Right lobe of liver (tissue), 6 donors: ENCODE measurements around the gene RGS13. TPM values are rescaled to one million over a fixed set of nuclear protein-coding genes. Genes with fewer than 3 reads are reported as not detected.
A peak's percentile ranks its signal among the peaks of the same experiment; 100 is the strongest.
"Not testable (repeated sequence)": the region's sequence is repeated elsewhere in the genome, so short reads cannot be mapped to it uniquely, and the experiment has no call there.

Experiments used
- ATAC-seq, 4 donors: fragments of 200-7000 bp; cut with Tn5 transposase; one replicate each; pipeline ENCODE4 v1.9.1; 2020; ENCODE audit warnings: mild to moderate bottlenecking in 4 of 4, moderate library complexity in 4 of 4
- DNase-seq, 3 donors: peaks; one replicate each; pipeline ENCODE4 v3.0.0-alpha.2; 2020
- H3K27ac ChIP-seq, 3 donors: fragments of 200-600 bp; one replicate each; pipeline ENCODE4 v1.8.0; 2022
- H3K27me3 ChIP-seq, 2 donors: fragments of 200-600 bp; one replicate each; pipeline ENCODE4 v1.8.0; 2022
- H3K36me3 ChIP-seq, 4 donors: fragments of 200-600 bp; sonication (generic) in 1 of 4; one replicate each; pipeline versions ENCODE4 v1.5.1 to v1.8.0; 2017 to 2022; ENCODE audit warnings: control low read depth in 1 of 4
- H3K4me1 ChIP-seq, 4 donors: fragments of 200-600 bp; sonication (generic) in 1 of 4; one replicate each; pipeline versions ENCODE4 v1.5.1 to v1.8.0; 2017 to 2022; ENCODE audit warnings: control low read depth in 1 of 4
- H3K4me3 ChIP-seq, 3 donors: fragments of 200-600 bp; one replicate each; pipeline ENCODE4 v1.8.0; 2022
- H3K9me3 ChIP-seq, 4 donors: fragments of 200-600 bp; sonication (generic) in 1 of 4; one replicate each; pipeline versions ENCODE4 v1.5.1 to v1.8.0; 2017 to 2022; ENCODE audit warnings: control low read depth in 1 of 4
- CTCF ChIP-seq, 4 donors: fragments of 200-600 bp in 3 of 4; fragments of 450-650 bp in 1 of 4; IDR thresholded peaks; one replicate each; pipeline versions ENCODE4 v1.5.1 to v1.8.0; 2016 to 2022; ENCODE audit warnings: antibody characterized with exemption in 4 of 4, mild to moderate bottlenecking in 2 of 4
- POLR2A ChIP-seq: fragments of 450-650 bp; IDR thresholded peaks from one replicate; pipeline ENCODE4 v1.6.1; 2017; ENCODE audit warnings: antibody characterized with exemption, mild to moderate bottlenecking
- WGBS: methylation state at CpG from one replicate; pipeline ENCODE4 v1.1.6; 2018; ENCODE audit warnings: low coverage, low lambda C conversion rate; ENCODE audit not compliant: insufficient coverage; ENCODE audit errors: missing lambda C conversion rate; 5-methylcytosine and 5-hydroxymethylcytosine counted together
- intact Hi-C, 2 donors: fragments of 100-400 bp; cut with DNase I; formaldehyde crosslinking; loops; one replicate each; pipeline versions ENCODE4 v1.11.2 to v1.14.1; 2022
- total RNA-seq, 6 experiments: library from RNA; depleted of rRNA in 2 of 6; stranded (reverse); fragments of >200 nt in 2 of 6; fragmentation: NEBNext Ultra II Directional in 3 of 6; extraction: Animal tissue kit (Norgen Biotek cat#: 25700) in 3 of 6; gene quantifications; one replicate each; pipeline versions ENCODE4 v1.1.0 to v1.2.4, GENCODE V29; 2016 to 2023
- donor health status: DM: no; HTN: yes; CAD: no.
- donor health status: DM: no; HTN: no; CAD: no.
- donor health status: DM: no; HTN: no; CAD: no.
- donor health status: DM: no; HTN: yes; CAD: no.
- donor health status: DM: no; HTN: yes; CAD: no.

The RGS13 gene
- total RNA-seq, 6 experiments from 2014 or later = not detected

- Histone ChIP-seq H3K4me1 (no peaks in the 10 kb centered on the region), H3K36me3 (no peaks in the 10 kb centered on the region), H3K27ac (no peak overlapping the region), H3K9me3 (no peaks in the 10 kb centered on the region), H3K27me3 (no peaks in the 10 kb centered on the region), H3K4me3 (no peak overlapping the region)
- no peak for DNase-seq
- no peak for ATAC-seq
- no peak for TF ChIP-seq CTCF (IDR thresholded peaks at IDR 0.05)
- TF ChIP-seq POLR2A = no peak
- intact Hi-C loops = no loop called here
- 100% methylated on average over 1 of the region's 1 CpG for WGBS
These were observed 33.2 kb downstream of the RGS13 start for GRCh38 chr1:192669174-192669573.

- Histone ChIP-seq H3K27ac (no peak overlapping the region), H3K27me3 (no peaks in the 10 kb centered on the region), H3K9me3 (no peaks in the 10 kb centered on the region), H3K4me1 (no peaks in the 10 kb centered on the region), H3K36me3 (no peaks in the 10 kb centered on the region), H3K4me3 (no peak overlapping the region)
- intact Hi-C loops = no loop called here
- TF ChIP-seq POLR2A (no peak), CTCF (IDR thresholded peaks at IDR 0.05) (no peak)
- 88% methylated on average over 1 of the region's 1 CpG for WGBS
- DNase-seq (no peak), ATAC-seq (no peak)
These were observed 39.8 kb downstream of the RGS13 start for GRCh38 chr1:192675716-192676115.

GRCh38 chr1:192678099-192678498 lies 42.2 kb downstream of the RGS13 start:
- H3K27me3 ChIP-seq = no peaks in the 10 kb centered on the region
- intact Hi-C loops = no loop called here
- DNase-seq (no peak), ATAC-seq (no peak)
- H3K4me1 ChIP-seq = no peaks in the 10 kb centered on the region
- no peaks in the 10 kb centered on the region for H3K36me3 ChIP-seq
- TF ChIP-seq POLR2A = no peak
- no peak for TF ChIP-seq CTCF (IDR thresholded peaks at IDR 0.05)
- no peak overlapping the region for H3K27ac ChIP-seq
- no peak overlapping the region for H3K4me3 ChIP-seq
- no peaks in the 10 kb centered on the region for H3K9me3 ChIP-seq

- H3K27ac ChIP-seq = no peak overlapping the region
- TF ChIP-seq CTCF (IDR thresholded peaks at IDR 0.05) (no peak), POLR2A (no peak)
- intact Hi-C loops = no loop called here
- ATAC-seq (peak in 1 of 4 donors; percentile 22), DNase-seq (no peak)
- no peaks in the 10 kb centered on the region for H3K36me3 ChIP-seq
- no peak overlapping the region for H3K4me3 ChIP-seq
- H3K27me3 ChIP-seq = no peaks in the 10 kb centered on the region
- no peaks in the 10 kb centered on the region for H3K9me3 ChIP-seq
- H3K4me1 ChIP-seq = no peaks in the 10 kb centered on the region
- 83% methylated on average over 1 of the region's 1 CpG for WGBS
These were observed 46.4 kb downstream of the RGS13 start for GRCh38 chr1:192682335-192682734.

GRCh38 chr1:192683081-192683480 lies 47.1 kb downstream of the RGS13 start:
- H3K27me3 ChIP-seq, intact Hi-C loops: not testable (repeated sequence)

More at GRCh38 chr1:192683081-192683480, 47.1 kb downstream of the RGS13 start:
- WGBS = 94% methylated on average over 3 of the region's 4 CpGs
- not testable (repeated sequence) for H3K36me3 ChIP-seq, DNase-seq, H3K4me1 ChIP-seq, H3K4me3 ChIP-seq, H3K27ac ChIP-seq, ATAC-seq, H3K9me3 ChIP-seq
